HEK293T (cell line): ENCODE measurements around the gene GALM.
"Not testable (repeated sequence)": the region's sequence is repeated elsewhere in the genome, so short reads cannot be mapped to it uniquely, and the experiment has no call there.

Experiments used
- ARNT ChIP-seq: fragments of 450-650 bp; IDR thresholded peaks from 2 replicates; pipeline ENCODE4 v1.6.1; 2017; ENCODE audit warnings: mild to moderate bottlenecking
- BHLHE40 ChIP-seq: fragments of 450-650 bp; IDR thresholded peaks from 2 replicates; pipeline ENCODE4 v1.6.1; 2016; ENCODE audit warnings: mild to moderate bottlenecking, moderate library complexity, borderline replicate concordance
- ELF4 ChIP-seq: fragments of 450-650 bp; IDR thresholded peaks from 2 replicates; pipeline ENCODE4 v1.6.1; 2017; ENCODE audit warnings: antibody characterized with exemption
- FOXA1 ChIP-seq: fragments of 450-650 bp; IDR thresholded peaks from 2 replicates; pipeline ENCODE4 v1.6.1; 2016; ENCODE audit warnings: mild to moderate bottlenecking
- FOXK2 ChIP-seq: fragments of 450-650 bp; IDR thresholded peaks from 2 replicates; pipeline ENCODE4 v1.6.1; 2016; ENCODE audit warnings: mild to moderate bottlenecking
- FOXM1 ChIP-seq: fragments of 450-650 bp; IDR thresholded peaks from 2 replicates; pipeline ENCODE4 v1.6.1; 2017; ENCODE audit warnings: mild to moderate bottlenecking, borderline replicate concordance
- HDGF ChIP-seq: fragments of 450-650 bp; IDR thresholded peaks from 2 replicates; pipeline ENCODE4 v1.6.1; 2017; ENCODE audit warnings: antibody characterized with exemption, borderline replicate concordance
- NFRKB ChIP-seq: fragments of 450-650 bp; IDR thresholded peaks from 2 replicates; pipeline ENCODE4 v1.6.1; 2016; ENCODE audit warnings: mild to moderate bottlenecking, moderate library complexity
- SP1 ChIP-seq: fragments of 450-650 bp; IDR thresholded peaks from 2 replicates; pipeline ENCODE4 v1.6.1; 2017
- ZNF384 ChIP-seq: fragments of 450-650 bp; IDR thresholded peaks from 2 replicates; pipeline ENCODE4 v1.6.1; 2016

DNA sequence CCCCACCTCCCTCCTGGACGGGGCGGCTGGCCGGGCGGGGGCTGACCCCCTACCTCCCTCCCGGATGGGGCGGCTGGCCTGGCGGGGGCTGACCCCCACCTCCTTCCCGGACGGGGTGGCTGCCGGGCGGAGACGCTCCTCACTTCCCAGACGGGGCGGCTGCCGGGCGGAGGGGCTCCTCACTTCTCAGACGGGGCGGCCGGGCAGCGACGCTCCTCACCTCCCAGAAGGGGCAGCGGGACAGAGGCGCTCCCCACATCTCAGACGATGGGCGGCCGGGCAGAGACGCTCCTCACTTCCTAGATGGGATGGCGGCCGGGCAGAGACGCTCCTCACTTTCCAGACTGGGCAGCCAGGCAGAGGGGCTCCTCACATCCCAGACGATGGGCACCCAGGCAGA lies 90.0 kb downstream of the GALM start:
- not testable (repeated sequence) for TF ChIP-seq ZNF384, FOXM1, ARNT, FOXA1, BHLHE40, ELF4, SP1, FOXK2, NFRKB, HDGF
